H1 (cell line): Measurements from ENCODE around the gene ARNT2.

Experiments
- CTCF ChIP-seq, 3 experiments: IDR thresholded peaks; 1 replicate in 2 of 3; 2 replicates in 1 of 3; pipeline versions ENCODE4 v1.5.1 to v1.6.1; 2011; ENCODE audit warnings: low read length in 3 of 3, mild to moderate bottlenecking in 3 of 3, inconsistent platforms in 2 of 3, low read depth in 1 of 3, moderate library complexity in 1 of 3; ENCODE audit not compliant: insufficient read depth in 1 of 3; ENCODE audit errors: control extremely low read depth in 1 of 3
- MAFK ChIP-seq: IDR thresholded peaks from 2 replicates; pipeline ENCODE4 v1.6.1; 2012; ENCODE audit warnings: low read depth, mild to moderate bottlenecking, improper control_type of control experiment, low read length
- NANOG ChIP-seq: IDR thresholded peaks from 2 replicates; pipeline ENCODE4 v1.6.1; 2011; ENCODE audit warnings: low read length, low read depth, mild to moderate bottlenecking, inconsistent platforms; ENCODE audit not compliant: insufficient read depth, poor library complexity, severe bottlenecking
- NRF1 ChIP-seq: IDR thresholded peaks from 2 replicates; pipeline ENCODE4 v1.6.1; 2011; ENCODE audit warnings: mild to moderate bottlenecking, low read depth, low read length, improper control_type of control experiment
- SIN3A ChIP-seq, 2 experiments: IDR thresholded peaks in 1 of 2; conservative IDR thresholded peaks in 1 of 2; 2 replicates each; pipeline ENCODE4 v1.6.1; 2011 to 2012; ENCODE audit warnings: low read length in 2 of 2, improper control_type of control experiment in 1 of 2, low read depth in 1 of 2, mild to moderate bottlenecking in 1 of 2

DNA sequence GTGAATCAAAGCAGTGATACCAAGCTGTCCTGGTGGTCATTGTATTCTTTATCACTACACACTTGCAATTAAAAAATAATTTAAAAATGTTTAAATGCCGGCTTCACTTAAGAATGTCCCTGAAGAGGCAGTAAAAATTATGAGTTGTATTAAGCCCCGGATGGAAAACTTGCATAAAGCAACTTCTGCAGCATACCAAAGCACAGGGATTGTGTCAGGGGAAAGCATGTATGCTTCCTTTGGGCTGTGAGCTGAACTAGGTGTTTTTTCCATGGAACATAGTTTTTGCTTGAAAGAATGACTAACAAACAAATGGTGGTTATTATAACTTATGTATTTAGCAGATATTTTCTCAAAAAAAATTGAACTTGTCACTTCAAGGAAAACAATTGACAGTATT is 143.1 kb downstream of the ARNT2 start:
- no peak for TF ChIP-seq NRF1
- TF ChIP-seq NANOG, result no peak
- no peak for TF ChIP-seq SIN3A (conservative IDR thresholded peaks at IDR 0.05 in 1 of 2, IDR thresholded peaks at IDR 0.05 in 1 of 2; ENCODE audit: low read depth in 1 of 2, low read length in 2 of 2)
- TF ChIP-seq MAFK, result no peak
- TF ChIP-seq CTCF (IDR thresholded peaks at IDR 0.05; ENCODE audit: control extremely low read depth in 1 of 3, insufficient read depth in 1 of 3, low read depth in 1 of 3, low read length in 3 of 3), result no peak
